Keratinocyte (primary cell): ENCODE data around the gene FRY. TPM values are rescaled to one million over a fixed set of nuclear protein-coding genes. Genes with fewer than 3 reads are reported as not detected.

Experiments
- DNase-seq: peaks from one replicate; pipeline ENCODE4 v3.0.0-alpha.2; 2011; ENCODE audit warnings: low read depth, missing footprints, low spot score
- FAIRE-seq: peaks from 2 replicates; lab custom pipeline; 2011; peaks lifted over from hg19 to GRCh38; lab: Jason Lieb, UNC
- H2AFZ ChIP-seq: 2 replicates; pipeline ENCODE4 v1.6.0; 2012; ENCODE audit warnings: low read length, control low read depth, inconsistent platforms; ENCODE audit not compliant: control insufficient read depth
- H3K27ac ChIP-seq: 2 replicates; pipeline ENCODE4 v1.5.1; 2011; ENCODE audit warnings: low read length; ENCODE audit not compliant: control insufficient read depth, insufficient read depth
- H3K27me3 ChIP-seq: 3 replicates; pipeline ENCODE4 v1.6.0; 2011; ENCODE audit warnings: low read length; ENCODE audit not compliant: control insufficient read depth, insufficient read depth; ENCODE audit errors: extremely low read depth
- H3K36me3 ChIP-seq, 2 experiments: 2 replicates in 1 of 2; 3 replicates in 1 of 2; pipeline ENCODE4 v1.5.1; 2011; ENCODE audit warnings: low read length in 2 of 2, mild to moderate bottlenecking in 1 of 2; ENCODE audit not compliant: control insufficient read depth in 2 of 2, insufficient read depth in 2 of 2; ENCODE audit errors: extremely low read depth in 1 of 2
- H3K4me1 ChIP-seq: 3 replicates; pipeline ENCODE4 v1.5.1; 2011; ENCODE audit warnings: low read length; ENCODE audit not compliant: control insufficient read depth, insufficient read depth; ENCODE audit errors: extremely low read depth
- H3K4me2 ChIP-seq: 3 replicates; pipeline ENCODE4 v1.6.0; 2011; ENCODE audit warnings: low read depth, low read length; ENCODE audit not compliant: control insufficient read depth, insufficient read depth; ENCODE audit errors: extremely low read depth
- H3K4me3 ChIP-seq, 3 experiments: fragments of 200-600 bp in 1 of 3; sonication (generic) in 1 of 3; 2 replicates in 2 of 3; 3 replicates in 1 of 3; pipeline ENCODE4 v1.5.1; 2011 to 2016; ENCODE audit warnings: low read length in 3 of 3, mild to moderate bottlenecking in 3 of 3, control low read depth in 2 of 3, inconsistent platforms in 1 of 3, low read depth in 1 of 3, mixed read lengths in 1 of 3, mixed run types in 1 of 3, moderate library complexity in 1 of 3; ENCODE audit not compliant: control insufficient read depth in 2 of 3, insufficient read depth in 2 of 3; ENCODE audit errors: extremely low read depth in 1 of 3
- H3K79me2 ChIP-seq: 2 replicates; pipeline ENCODE4 v1.6.0; 2012; ENCODE audit warnings: low read length; ENCODE audit not compliant: control insufficient read depth, insufficient read depth
- H3K9ac ChIP-seq: 3 replicates; pipeline ENCODE4 v1.6.0; 2011; ENCODE audit warnings: low read length; ENCODE audit not compliant: control insufficient read depth, insufficient read depth; ENCODE audit errors: extremely low read depth
- H3K9me1 ChIP-seq: 3 replicates; pipeline ENCODE4 v1.6.0; 2011; ENCODE audit warnings: low read length; ENCODE audit not compliant: control insufficient read depth, insufficient read depth; ENCODE audit errors: extremely low read depth
- H3K9me3 ChIP-seq: 2 replicates; pipeline ENCODE4 v1.5.1; 2012; ENCODE audit warnings: low read depth, low read length; ENCODE audit not compliant: control insufficient read depth
- H4K20me1 ChIP-seq: 3 replicates; pipeline ENCODE4 v1.6.0; 2011; ENCODE audit warnings: low read length; ENCODE audit not compliant: control insufficient read depth, insufficient read depth; ENCODE audit errors: extremely low read depth
- EZH2 ChIP-seq: IDR thresholded peaks from one replicate; pipeline ENCODE4 v1.6.1; 2012; ENCODE audit warnings: inconsistent platforms, mild to moderate bottlenecking, low read length, moderate library complexity
- dilution Hi-C: fragments of 300-500 bp; cut with MboI; formaldehyde crosslinking; loops from one replicate; pipeline ENCODE4 v1.7.0; 2020; ENCODE audit warnings: low sequenced_read_pairs; ENCODE audit not compliant: extremely low pct_ligation_motif_present
- polyA plus RNA-seq, 5 experiments: library from polyadenylated mRNA; depleted of rRNA in 3 of 5; stranded (reverse) in 3 of 5; stranded (forward) in 1 of 5; unstranded in 1 of 5; fragments of >200 nt; gene quantifications; 1 replicate in 1 of 5; 2 replicates in 3 of 5; 3 replicates in 1 of 5; pipeline versions ENCODE4 v1.2.1 to v1.2.3, GENCODE V29; 2011 to 2012; ENCODE audit warnings: missing spikeins in 2 of 5, low read depth in 1 of 5, low replicate concordance in 1 of 5
- TF ChIP-seq, protein P1 (sequence below), 3 experiments: IDR thresholded peaks in 1 of 3; conservative IDR thresholded peaks in 1 of 3; optimal IDR thresholded peaks in 1 of 3; 2 replicates in 2 of 3; 3 replicates in 1 of 3; pipeline versions ENCODE3 to v1.5.1; 2011; ENCODE audit warnings: low read length in 3 of 3, mild to moderate bottlenecking in 3 of 3, moderate library complexity in 2 of 3, control low read depth in 1 of 3, inconsistent platforms in 1 of 3; ENCODE audit not compliant: insufficient read depth in 2 of 3; ENCODE audit errors: extremely low read depth in 1 of 3

FRY gene
- polyA plus RNA-seq, 1 donor (not counting 4 experiments of a cell fraction or from before 2014, with no cell fraction given), result 0.80 TPM

DNA sequence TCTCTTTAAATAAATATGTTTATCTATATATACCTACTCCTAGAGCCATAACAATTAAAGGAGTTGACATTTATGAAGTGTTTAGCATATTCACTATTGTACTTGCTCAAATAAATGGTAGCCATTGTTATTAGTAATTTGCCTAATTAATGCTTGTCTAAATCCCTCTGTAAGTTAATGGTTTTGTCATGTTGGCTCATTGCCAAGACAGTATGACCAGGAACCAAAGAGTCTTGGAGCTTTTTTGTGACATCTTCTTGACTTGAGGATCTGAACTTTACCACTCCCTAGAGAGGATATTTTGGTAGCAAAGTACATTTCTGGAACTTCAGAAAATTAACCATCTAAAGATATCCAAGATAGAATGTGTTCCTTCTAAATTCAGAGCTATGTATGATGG, 15.5 kb downstream of the FRY start:
- no peaks in the 10 kb centered on the region for H3K79me2 ChIP-seq
- peaks cover 2% of the 10 kb centered on the region for H3K4me1 ChIP-seq
- no peak for DNase-seq
- no peak overlapping the region for H3K27ac ChIP-seq
- H3K4me3 ChIP-seq, result no peak overlapping the region
- no peaks in the 10 kb centered on the region for H4K20me1 ChIP-seq
- no peak for FAIRE-seq
- no peak overlapping the region for H3K9ac ChIP-seq
- no peak overlapping the region for H2AFZ ChIP-seq
- H3K9me1 ChIP-seq, result no peaks in the 10 kb centered on the region
- H3K9me3 ChIP-seq, result no peaks in the 10 kb centered on the region
- dilution Hi-C loops, result no loop called here
- no peaks in the 10 kb centered on the region for H3K27me3 ChIP-seq
- H3K36me3 ChIP-seq, result no peaks in the 10 kb centered on the region
- TF ChIP-seq, protein P1, sequence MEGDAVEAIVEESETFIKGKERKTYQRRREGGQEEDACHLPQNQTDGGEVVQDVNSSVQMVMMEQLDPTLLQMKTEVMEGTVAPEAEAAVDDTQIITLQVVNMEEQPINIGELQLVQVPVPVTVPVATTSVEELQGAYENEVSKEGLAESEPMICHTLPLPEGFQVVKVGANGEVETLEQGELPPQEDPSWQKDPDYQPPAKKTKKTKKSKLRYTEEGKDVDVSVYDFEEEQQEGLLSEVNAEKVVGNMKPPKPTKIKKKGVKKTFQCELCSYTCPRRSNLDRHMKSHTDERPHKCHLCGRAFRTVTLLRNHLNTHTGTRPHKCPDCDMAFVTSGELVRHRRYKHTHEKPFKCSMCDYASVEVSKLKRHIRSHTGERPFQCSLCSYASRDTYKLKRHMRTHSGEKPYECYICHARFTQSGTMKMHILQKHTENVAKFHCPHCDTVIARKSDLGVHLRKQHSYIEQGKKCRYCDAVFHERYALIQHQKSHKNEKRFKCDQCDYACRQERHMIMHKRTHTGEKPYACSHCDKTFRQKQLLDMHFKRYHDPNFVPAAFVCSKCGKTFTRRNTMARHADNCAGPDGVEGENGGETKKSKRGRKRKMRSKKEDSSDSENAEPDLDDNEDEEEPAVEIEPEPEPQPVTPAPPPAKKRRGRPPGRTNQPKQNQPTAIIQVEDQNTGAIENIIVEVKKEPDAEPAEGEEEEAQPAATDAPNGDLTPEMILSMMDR (optimal IDR thresholded peaks at IDR 0.05 in 1 of 3, IDR thresholded peaks at IDR 0.05 in 1 of 3, conservative IDR thresholded peaks at IDR 0.05 in 1 of 3; ENCODE audit: extremely low read depth in 1 of 3, insufficient read depth in 2 of 3, low read length in 3 of 3), result no peak
- no peak for TF ChIP-seq EZH2
- H3K4me2 ChIP-seq, result no peak overlapping the region

DNA sequence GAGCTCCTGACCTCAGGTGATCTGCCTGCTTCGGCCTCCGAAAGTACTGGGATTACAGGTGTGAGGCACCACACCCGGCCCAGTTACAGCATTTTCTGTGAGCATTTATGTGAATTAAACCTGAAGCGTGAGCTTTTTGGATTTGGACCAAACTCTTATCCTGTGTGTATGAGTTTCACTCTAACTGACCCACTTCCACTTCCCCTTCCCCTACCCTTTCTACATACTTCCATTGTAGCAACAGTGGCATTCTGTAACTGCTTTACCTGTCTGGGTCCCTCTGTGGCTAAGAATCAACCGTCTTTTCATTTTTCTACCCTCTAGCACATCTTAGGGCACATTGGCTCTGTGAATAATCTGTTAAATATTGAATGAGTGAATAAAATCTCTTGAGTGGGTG, 16.2 kb downstream of the FRY start:
- FAIRE-seq, result no peak

More for the DNA sequence above, 16.2 kb downstream of the FRY start:
- Histone ChIP-seq H4K20me1 (no peaks in the 10 kb centered on the region), H2AFZ (no peak overlapping the region), H3K27ac (no peak overlapping the region), H3K9me1 (no peaks in the 10 kb centered on the region), H3K4me2 (no peak overlapping the region), H3K36me3 (no peaks in the 10 kb centered on the region), H3K27me3 (no peaks in the 10 kb centered on the region), H3K9ac (no peak overlapping the region), H3K4me1 (peaks cover 2% of the 10 kb centered on the region), H3K79me2 (no peaks in the 10 kb centered on the region), H3K9me3 (no peaks in the 10 kb centered on the region), H3K4me3 (no peak overlapping the region)
- dilution Hi-C loops, result no loop called here
- TF ChIP-seq, protein P1 (optimal IDR thresholded peaks at IDR 0.05 in 1 of 3, IDR thresholded peaks at IDR 0.05 in 1 of 3, conservative IDR thresholded peaks at IDR 0.05 in 1 of 3; ENCODE audit: extremely low read depth in 1 of 3, insufficient read depth in 2 of 3, low read length in 3 of 3), result no peak
- no peak for TF ChIP-seq EZH2
- no peak for DNase-seq
